BJ (cell line): ENCODE data around the gene BCL2. TPM values are rescaled to one million over a fixed set of nuclear protein-coding genes. Genes with fewer than 3 reads are reported as not detected.

Experiments used
- CTCF ChIA-PET: fragments of 350-600 bp; formaldehyde crosslinking; extraction: SDS; loops from one replicate; lab custom pipeline; 2021; ENCODE audit warnings: antibody characterized with exemption, inconsistent platforms; lab: Yijun Ruan, JAX
- POLR2A ChIA-PET: fragments of 300-600 bp; sonication (Branson Sonifier 250); formaldehyde crosslinking; extraction: SDS; loops from one replicate; lab custom pipeline; 2021; ENCODE audit warnings: antibody characterized with exemption; lab: Charles Lee
- DNase-seq: peaks from one replicate; pipeline ENCODE4 v3.0.0-alpha.2; 2011; ENCODE audit warnings: low read depth
- H3K27me3 ChIP-seq: 2 replicates; pipeline ENCODE4 v1.6.0; 2011; ENCODE audit warnings: low read length; ENCODE audit not compliant: control insufficient read depth, insufficient read depth
- H3K36me3 ChIP-seq: 2 replicates; pipeline ENCODE4 v1.5.1; 2011; ENCODE audit warnings: low read length; ENCODE audit not compliant: control insufficient read depth, insufficient read depth
- H3K4me3 ChIP-seq: 2 replicates; pipeline ENCODE4 v1.5.1; 2011; ENCODE audit warnings: low read depth, mild to moderate bottlenecking, control low read depth, low read length
- CTCF ChIP-seq: IDR thresholded peaks from 2 replicates; pipeline ENCODE4 v1.5.1; 2011; ENCODE audit warnings: low read depth, mild to moderate bottlenecking, control low read depth, inconsistent platforms, low read length, moderate library complexity; ENCODE audit not compliant: insufficient read depth
- polyA plus RNA-seq: library from polyadenylated mRNA; depleted of rRNA; stranded (reverse); fragments of >200 nt; gene quantifications from 2 replicates; pipeline ENCODE4 v1.2.3, GENCODE V29; 2011

The BCL2 gene
- polyA plus RNA-seq, 1 experiment, result 0.15 TPM

- DNase-seq, result no peak
- Histone ChIP-seq H3K36me3 (no peaks in the 10 kb centered on the region), H3K4me3 (no peak overlapping the region), H3K27me3 (no peaks in the 10 kb centered on the region)
- TF ChIP-seq CTCF, result no peak
- ChIA-PET POLR2A (no interaction called here), CTCF (no interaction called here)
Observed at GRCh38 chr18:63292831-63293683, 26.5 kb downstream of the BCL2 start.

GRCh38 chr18:63291278-63291677 is 28.3 kb downstream of the BCL2 start:
- Histone ChIP-seq H3K4me3 (no peak overlapping the region), H3K36me3 (no peaks in the 10 kb centered on the region), H3K27me3 (no peaks in the 10 kb centered on the region)
- TF ChIP-seq CTCF, result no peak
- ChIA-PET POLR2A (no interaction called here), CTCF (no interaction called here)
- no peak for DNase-seq

- DNase-seq, result no peak
- no peak for TF ChIP-seq CTCF
- POLR2A ChIA-PET, result no interaction called here
Observed at GRCh38 chr18:63290821-63291200, 28.8 kb downstream of the BCL2 start.

GRCh38 chr18:63290166-63290820 is 29.3 kb downstream of the BCL2 start:
- H3K36me3 ChIP-seq, result no peaks in the 10 kb centered on the region
- ChIA-PET CTCF (interaction anchor here (0.7 kb wide), 1 partner anchor 8 kb away, joined by 3 read pairs; no protein-coding TSS in a partner anchor), POLR2A (no interaction called here)
- TF ChIP-seq CTCF, result no peak
- DNase-seq, result no peak
- H3K27me3 ChIP-seq, result no peaks in the 10 kb centered on the region
- H3K4me3 ChIP-seq, result no peak overlapping the region

More at GRCh38 chr18:63290821-63291200, 28.8 kb downstream of the BCL2 start:
- CTCF ChIA-PET, result interaction anchor here (0.7 kb wide), 1 partner anchor 9 kb away, joined by 3 read pairs; no protein-coding TSS in a partner anchor
- Histone ChIP-seq H3K27me3 (no peaks in the 10 kb centered on the region), H3K36me3 (no peaks in the 10 kb centered on the region), H3K4me3 (no peak overlapping the region)

- DNase-seq, result no peak
- POLR2A ChIA-PET, result no interaction called here
- CTCF ChIA-PET, result interaction anchor here (1.3 kb wide), 1 partner anchor 156 kb away, joined by 3 read pairs; no protein-coding TSS in a partner anchor
- no peaks in the 10 kb centered on the region for H3K36me3 ChIP-seq
- H3K4me3 ChIP-seq, result no peak overlapping the region
- TF ChIP-seq CTCF, result no peak
- no peaks in the 10 kb centered on the region for H3K27me3 ChIP-seq
Observed at GRCh38 chr18:63288311-63288710, 31.3 kb downstream of the BCL2 start.
